Fibroblast of skin of left biceps (primary cell): ENCODE measurements around the gene SLC17A9.
A peak's percentile ranks its signal among the peaks of the same experiment; 100 is the strongest.

ENCODE experiments used
- DNase-seq, 2 experiments: peaks; one replicate each; pipeline ENCODE4 v3.0.0-alpha.2; 2013; ENCODE audit warnings: low read depth in 2 of 2

The SLC17A9 gene

DNA sequence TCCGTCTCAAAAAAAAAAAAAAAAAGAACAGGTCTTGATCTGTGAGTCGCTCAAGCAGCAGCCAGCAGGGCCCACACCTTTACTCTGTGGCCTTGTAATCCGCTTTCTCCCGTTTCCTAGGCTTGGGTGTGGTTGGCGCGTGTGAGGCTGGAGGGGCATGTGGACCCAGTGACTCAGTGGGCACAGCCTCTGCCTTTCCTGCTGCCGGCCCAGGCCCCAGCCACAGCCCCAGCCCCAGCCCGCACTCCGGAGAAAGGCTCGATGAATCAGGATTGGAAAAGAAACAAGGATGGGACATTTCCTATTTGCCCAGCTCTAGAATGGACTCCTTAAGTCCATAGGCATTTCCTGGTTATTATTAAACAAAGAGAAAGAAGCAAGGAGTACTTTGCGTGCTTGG lies 50.0 kb downstream of the SLC17A9 start:
- DNase-seq = no peak

DNA sequence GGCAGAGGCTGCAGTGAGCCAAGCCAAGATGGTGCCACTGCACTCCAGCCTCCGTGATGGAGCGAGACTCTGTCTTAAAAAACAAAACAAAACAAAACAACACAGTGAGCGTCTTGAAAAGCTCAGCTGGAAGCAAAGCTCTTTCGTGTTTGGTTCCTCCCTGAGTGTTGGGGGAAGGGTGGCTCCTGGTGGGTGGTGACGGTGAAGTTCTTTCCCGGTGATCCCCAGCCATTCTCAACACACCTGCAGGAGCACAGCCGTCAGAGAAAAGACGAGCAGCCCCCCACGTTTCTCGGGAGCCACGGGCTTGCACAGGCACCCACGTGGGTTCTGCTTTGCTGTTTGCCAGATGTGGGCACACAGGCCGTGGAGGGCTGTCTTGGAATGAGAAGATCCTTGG lies 51.0 kb downstream of the SLC17A9 start:
- DNase-seq = no peak

- DNase-seq = no peak
Observed at GRCh38 chr20:63004607-63005364, 52.3 kb downstream of the SLC17A9 start.

- DNase-seq = no peak
Observed at GRCh38 chr20:63005365-63005861, 52.9 kb downstream of the SLC17A9 start.

GRCh38 chr20:63005862-63006539 lies 53.5 kb downstream of the SLC17A9 start:
- no peak for DNase-seq

DNA sequence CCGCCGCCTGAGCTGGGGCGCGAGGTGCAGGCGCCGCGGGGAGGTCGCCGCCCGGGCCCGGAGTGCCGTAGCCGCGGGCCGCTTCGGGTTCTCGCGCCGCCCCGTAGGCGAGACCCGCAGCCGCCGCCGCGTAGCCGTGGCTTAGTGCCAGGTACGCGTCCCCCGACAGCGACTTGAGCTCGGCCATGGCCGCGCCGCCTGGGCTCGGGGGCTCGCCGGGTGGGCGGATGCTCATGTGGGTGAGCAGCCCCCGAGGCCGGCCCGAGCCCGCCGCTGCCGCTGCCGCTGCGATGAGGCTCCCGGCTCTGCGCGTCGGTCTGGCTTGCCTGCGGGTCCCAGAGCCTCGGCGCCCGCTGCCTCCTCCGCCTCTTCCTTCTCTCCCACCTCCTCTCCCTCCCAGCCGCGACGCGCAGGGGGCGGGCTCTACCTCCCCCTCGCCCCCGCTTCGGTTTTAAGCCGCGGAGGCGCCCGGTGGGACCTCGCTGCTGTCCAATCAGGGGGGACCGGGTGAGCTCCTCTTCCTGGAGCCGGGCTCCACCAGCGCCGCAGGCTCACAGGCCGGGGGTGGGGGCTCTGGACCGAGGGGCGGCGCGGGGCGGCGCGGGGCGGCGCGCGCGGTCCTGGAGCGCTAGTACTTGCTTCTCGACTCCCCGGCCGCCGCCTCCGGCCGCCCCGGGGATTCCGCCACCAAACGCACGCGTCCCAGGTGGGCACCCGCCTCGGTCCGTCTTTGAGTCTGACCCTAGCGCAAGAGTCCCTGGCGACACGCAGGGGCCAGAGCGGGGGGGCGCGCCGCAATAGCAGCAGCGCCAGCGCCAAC lies 54.2 kb downstream of the SLC17A9 start, which contains the start of gene BHLHE23:
BHLHE23 (minus strand) TSS at position 425 of the 820 bp plus-strand sequence; CDS start at position 235, 190 bp downstream.
- no peak for DNase-seq

DNA sequence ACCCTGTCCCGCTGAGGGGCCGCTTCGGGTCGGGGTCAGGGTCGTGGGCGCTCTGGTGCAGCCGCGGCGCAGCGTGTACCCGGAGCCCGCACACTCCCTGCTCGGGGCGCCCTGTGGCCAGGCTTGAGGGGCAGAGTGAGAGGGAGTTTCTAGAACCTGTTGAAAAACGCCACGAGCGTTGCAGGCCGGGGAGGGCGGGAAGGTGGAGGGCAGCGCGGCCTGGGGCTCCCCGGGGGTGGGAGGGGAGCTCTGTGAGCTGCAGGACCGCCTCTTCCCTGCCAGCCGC lies 54.8 kb downstream of the SLC17A9 start:
- DNase-seq = no peak

DNA sequence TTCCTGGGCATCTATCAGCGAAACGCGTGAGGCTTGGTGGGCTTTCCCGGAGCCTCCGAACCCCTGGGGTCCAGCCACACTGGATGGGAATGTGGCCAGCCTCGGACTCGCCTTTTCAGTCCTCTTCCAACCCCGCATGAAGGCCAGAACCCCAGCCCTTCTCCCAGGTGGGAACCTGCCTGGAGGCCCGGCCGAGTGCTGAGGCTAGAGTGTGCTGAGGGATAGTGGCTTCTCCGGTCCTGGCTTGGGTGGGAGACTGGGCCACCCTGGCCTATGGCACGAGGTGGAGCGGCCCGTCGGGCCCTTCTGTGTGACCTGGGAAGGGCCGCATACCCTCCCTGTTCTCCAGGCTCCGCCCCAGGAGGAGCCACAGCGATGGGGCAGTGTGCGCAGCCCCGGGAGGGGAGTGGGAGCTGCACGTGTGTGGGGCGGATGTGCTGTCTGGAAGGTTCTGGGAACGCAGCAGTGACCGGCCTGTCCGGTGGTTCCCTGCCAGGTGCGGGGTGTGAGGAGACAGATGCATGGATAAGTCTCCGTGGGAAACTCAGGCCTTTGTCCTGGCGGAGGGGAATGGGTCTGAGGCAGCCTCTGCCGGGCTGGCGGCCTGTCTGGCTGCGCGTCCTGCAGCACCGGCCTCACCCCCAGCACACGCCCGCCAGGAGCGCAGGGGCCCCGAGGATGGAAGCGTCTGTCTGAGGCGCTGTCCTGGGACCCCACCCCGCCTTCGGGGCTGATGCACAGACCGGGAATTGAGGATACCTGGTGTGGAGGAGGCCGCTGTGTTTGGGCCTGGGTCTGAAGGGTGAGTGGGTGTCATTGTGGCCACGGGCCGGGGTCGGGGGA lies 55.4 kb downstream of the SLC17A9 start:
- DNase-seq = no peak

DNA sequence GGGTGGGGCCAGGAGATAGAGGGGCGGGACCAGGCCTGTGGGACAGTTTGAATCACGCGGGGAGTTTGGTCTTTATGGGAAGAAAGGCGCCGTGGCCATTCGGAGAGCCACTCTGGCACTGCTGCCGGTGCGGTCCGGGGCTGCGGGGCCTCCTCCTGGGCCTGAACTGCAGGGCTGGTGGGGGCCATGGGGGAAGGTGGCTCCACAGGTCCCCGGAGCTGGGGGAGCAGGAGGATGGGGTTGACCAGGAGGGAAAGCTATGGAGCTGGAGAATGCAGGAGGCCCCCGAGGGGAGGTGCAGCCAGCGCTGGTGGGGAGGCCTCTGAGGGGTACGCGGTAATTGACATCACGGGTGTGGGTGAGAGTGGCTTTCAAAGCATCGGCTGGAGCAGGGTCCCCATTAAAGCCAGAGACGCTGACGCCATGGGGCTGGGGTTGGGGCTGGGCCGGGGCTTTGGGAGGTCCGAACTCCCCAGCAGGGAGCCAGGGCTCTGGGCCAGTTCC lies 56.1 kb downstream of the SLC17A9 start:
- no peak for DNase-seq

GRCh38 chr20:63009045-63009961 lies 56.8 kb downstream of the SLC17A9 start:
- peak in 1 of 2 experiments; percentile 8 for DNase-seq

DNA sequence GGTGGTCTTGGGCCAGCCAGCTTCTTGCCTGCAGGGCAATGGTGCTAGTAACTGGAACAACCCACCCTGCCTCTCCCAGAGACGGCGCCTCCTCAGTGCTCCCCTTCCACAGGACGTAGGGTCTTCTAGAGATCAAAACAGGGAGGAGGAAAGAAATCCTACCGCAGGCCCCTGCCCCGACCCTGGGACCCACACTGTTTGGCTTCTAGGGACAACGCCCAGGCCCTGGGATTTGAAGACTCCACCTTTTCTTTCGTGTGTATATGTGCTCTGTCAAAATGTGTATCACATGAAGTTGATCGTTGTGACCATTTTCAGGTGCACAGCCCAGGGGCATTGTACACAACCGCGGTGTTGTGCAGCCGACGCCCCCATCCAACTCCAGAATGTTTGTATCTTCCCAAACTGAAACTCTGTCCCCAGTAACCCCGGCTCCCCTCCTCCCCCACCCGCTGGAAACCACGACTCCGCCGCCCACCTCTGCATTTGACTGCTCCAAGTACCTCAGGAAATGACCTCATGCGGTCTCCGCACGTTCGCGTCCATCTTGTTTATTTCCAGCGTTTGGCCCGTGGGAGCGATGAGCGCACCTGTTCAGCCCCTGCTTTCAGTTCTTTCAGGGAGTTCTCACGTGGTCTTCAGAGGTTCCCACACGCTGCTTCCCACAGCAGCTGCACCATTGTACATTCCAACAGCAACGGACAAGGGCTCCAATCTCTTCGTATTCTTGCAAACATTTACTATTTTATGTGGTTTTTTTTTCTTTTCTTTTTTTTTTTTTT lies 57.7 kb downstream of the SLC17A9 start:
- DNase-seq = no peak

- no peak for DNase-seq
Observed at GRCh38 chr20:63011798-63012197, 59.3 kb downstream of the SLC17A9 start.

DNA sequence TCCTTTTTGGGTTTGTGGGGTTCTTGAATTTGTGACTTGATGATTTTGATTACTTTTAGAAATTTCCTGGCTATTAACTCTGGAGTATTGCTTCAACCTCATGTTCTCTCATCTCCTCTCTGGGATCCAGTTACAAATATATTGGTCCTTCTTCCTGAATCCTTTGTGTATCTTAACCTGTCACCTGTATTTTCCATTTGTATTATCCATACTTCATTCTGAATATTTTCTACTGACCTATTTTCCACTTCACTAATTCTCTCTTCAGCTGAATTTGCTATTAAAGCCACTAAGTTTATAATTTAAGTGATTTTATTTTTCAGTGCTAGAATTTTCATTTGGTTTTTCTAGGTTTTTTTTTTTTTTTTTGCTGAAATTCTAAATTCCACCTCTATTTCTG lies 60.7 kb downstream of the SLC17A9 start:
- DNase-seq = no peak

DNA sequence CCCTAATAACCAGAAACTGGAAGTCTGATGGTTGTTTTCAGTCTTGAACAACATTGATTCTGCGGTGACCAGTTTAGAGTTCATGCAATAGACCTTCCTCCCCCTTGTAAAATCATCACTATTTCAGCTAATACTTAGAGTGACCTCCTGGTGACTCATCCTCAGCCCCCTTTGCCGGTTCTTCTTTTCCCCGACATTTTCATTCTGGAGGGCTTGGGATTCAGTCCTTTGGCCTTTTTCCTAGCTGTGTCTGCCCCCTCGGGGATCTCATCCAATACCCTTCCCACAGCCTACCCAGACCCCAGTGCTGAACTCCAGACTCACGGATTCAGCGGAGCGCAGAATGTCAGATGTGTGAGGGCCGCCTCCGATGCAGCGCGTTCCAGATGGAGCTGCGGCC lies 61.8 kb downstream of the SLC17A9 start:
- DNase-seq = no peak

- DNase-seq = no peak
Observed at GRCh38 chr20:63014710-63015109, 62.2 kb downstream of the SLC17A9 start.

DNA sequence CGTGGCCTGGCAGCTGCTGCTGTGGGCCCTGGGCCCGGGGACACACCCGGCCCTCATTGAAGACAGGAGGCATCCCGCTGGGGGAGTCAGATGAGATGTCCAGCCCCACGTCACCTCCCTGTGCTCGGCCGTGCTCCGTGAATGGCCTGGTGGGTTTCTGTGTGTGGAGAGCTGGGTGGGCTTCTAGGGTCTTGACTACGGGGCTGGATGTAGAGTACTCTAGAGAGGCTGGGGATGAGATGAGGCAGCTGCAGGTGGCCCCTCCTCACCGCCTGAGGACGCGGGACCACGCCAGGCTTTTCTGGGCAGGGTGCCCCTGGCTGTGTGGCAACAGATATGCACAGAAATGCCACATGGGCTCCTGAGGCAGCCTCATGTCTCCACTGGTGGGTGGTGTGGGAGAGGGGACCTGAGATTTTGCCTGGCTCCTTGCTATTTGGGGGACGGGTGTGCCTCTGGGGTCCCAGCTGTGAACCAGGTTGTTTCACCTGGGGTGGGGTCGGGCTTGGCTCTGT lies 62.7 kb downstream of the SLC17A9 start:
- no peak for DNase-seq

- DNase-seq = no peak
Observed at GRCh38 chr20:63015662-63016361, 63.3 kb downstream of the SLC17A9 start.

DNA sequence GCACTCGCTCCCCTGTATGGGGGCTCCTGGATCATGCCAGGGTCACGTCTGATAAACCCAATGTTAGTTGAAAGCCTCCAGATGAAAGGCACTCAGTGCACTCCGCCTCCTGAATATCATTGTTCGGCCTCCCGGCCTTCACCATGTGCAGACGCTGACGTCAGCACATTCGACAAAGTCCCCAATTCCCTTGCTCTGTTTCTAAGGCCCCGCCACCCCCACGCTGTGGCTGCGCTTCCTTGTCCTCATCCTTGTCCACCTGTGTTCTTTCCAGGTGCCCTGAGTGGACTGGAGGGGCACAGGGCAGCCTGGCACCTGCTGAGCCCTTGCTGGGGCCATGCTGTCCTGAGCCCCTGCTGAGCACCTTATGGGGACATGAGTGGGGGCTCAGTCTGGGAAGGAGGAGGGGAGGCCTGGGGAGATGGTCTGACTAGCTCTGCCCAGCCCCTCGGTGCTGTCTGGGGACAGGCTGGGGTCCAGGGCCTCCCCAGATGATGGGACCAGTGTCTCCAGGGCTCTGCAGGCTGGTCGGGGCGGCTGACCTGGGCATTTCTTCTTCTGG lies 64.1 kb downstream of the SLC17A9 start:
- DNase-seq = no peak
